HEK293 (cell line): ENCODE results near the gene PHPT1.

ENCODE experiments used
- CTCF ChIP-seq: fragments of 450-650 bp; formaldehyde crosslinking; IDR thresholded peaks from 2 replicates; pipeline ENCODE4 v1.5.1; 2016; ENCODE audit warnings: missing biosample characterization, missing genetic modification characterization
- GLI4 ChIP-seq: fragments of 450-650 bp; formaldehyde crosslinking; IDR thresholded peaks from 2 replicates; pipeline ENCODE4 v1.5.1; 2016; ENCODE audit warnings: missing biosample characterization, missing genetic modification characterization
- GLIS1 ChIP-seq: fragments of 450-650 bp; formaldehyde crosslinking; IDR thresholded peaks from 2 replicates; pipeline ENCODE4 v1.5.1; 2016; ENCODE audit warnings: missing biosample characterization, missing genetic modification characterization
- MYNN ChIP-seq: fragments of 450-650 bp; formaldehyde crosslinking; IDR thresholded peaks from 2 replicates; pipeline ENCODE4 v1.5.1; 2016; ENCODE audit warnings: missing biosample characterization, missing genetic modification characterization, borderline replicate concordance
- PATZ1 ChIP-seq: fragments of 450-650 bp; formaldehyde crosslinking; IDR thresholded peaks from 2 replicates; pipeline ENCODE4 v1.5.1; 2016; ENCODE audit warnings: missing biosample characterization, missing genetic modification characterization
- PRDM10 ChIP-seq: fragments of 450-650 bp; formaldehyde crosslinking; IDR thresholded peaks from 2 replicates; pipeline ENCODE4 v1.5.1; 2016; ENCODE audit warnings: missing biosample characterization, missing genetic modification characterization
- REST ChIP-seq: fragments of 450-650 bp; formaldehyde crosslinking; IDR thresholded peaks from 2 replicates; pipeline ENCODE4 v1.5.1; 2016; ENCODE audit warnings: missing biosample characterization, missing genetic modification characterization
- TCF7L2 ChIP-seq: IDR thresholded peaks from 2 replicates; pipeline ENCODE4 v1.6.1; 2011; ENCODE audit warnings: low read depth, mild to moderate bottlenecking, inconsistent platforms, low read length, moderate library complexity, borderline replicate concordance
- ZBTB17 ChIP-seq: fragments of 450-650 bp; formaldehyde crosslinking; IDR thresholded peaks from 2 replicates; pipeline ENCODE4 v1.5.1; 2016; ENCODE audit warnings: missing biosample characterization, missing genetic modification characterization
- ZNF175 ChIP-seq: fragments of 450-650 bp; formaldehyde crosslinking; IDR thresholded peaks from 2 replicates; pipeline ENCODE4 v1.5.1; 2016; ENCODE audit warnings: missing biosample characterization, missing genetic modification characterization
- ZNF513 ChIP-seq: fragments of 450-650 bp; IDR thresholded peaks from 2 replicates; pipeline ENCODE4 v1.5.1; 2018; ENCODE audit warnings: missing biosample characterization, missing genetic modification characterization
- ZNF747 ChIP-seq: fragments of 450-650 bp; formaldehyde crosslinking; IDR thresholded peaks from 2 replicates; pipeline ENCODE4 v1.5.1; 2016; ENCODE audit warnings: missing biosample characterization, missing genetic modification characterization
- ZSCAN18 ChIP-seq: fragments of 450-650 bp; formaldehyde crosslinking; IDR thresholded peaks from 2 replicates; pipeline ENCODE4 v1.5.1; 2016; ENCODE audit warnings: missing biosample characterization, missing genetic modification characterization

- no peak for TF ChIP-seq ZNF175 (tag by site-specific recombination)
- TF ChIP-seq MYNN = no peak
- no peak for TF ChIP-seq CTCF (tag by site-specific recombination)
- no peak for TF ChIP-seq ZNF747
- no peak for TF ChIP-seq TCF7L2
- TF ChIP-seq GLIS1 = no peak
- no peak for TF ChIP-seq ZNF513 (tag by site-specific recombination)
- no peak for TF ChIP-seq GLI4 (tag by site-specific recombination)
- no peak for TF ChIP-seq REST
- no peak for TF ChIP-seq PATZ1
- no peak for TF ChIP-seq ZSCAN18 (tag by site-specific recombination)
- TF ChIP-seq PRDM10 (tag by site-specific recombination) = no peak
- TF ChIP-seq ZBTB17 = no peak
These were observed 40.6 kb downstream of the PHPT1 start for GRCh38 chr9:136889858-136890257.
